Measurements from ENCODE around the gene PIP4P1.

DNA sequence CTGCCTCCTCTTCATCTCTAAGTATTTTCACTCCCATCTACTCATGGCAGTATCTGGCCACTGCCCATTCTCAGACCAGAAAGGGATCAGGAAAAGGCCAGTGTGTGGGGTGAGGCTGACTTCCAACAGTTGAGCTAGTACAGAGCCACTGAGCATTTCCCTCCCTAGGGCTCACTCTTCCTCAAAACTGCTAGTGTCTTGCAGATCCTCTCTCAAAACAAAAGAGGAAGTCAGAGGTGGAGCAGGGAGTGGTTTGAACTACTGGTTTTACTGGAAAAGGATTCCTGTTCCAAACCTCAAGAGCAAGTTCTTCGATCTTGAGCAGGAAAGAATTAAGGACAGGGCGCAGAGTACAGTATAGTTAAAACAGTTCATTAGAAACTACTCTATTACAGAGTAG lies 32.4 kb upstream of the PIP4P1 start:
- TF ChIP-seq EZH2 (optimal IDR thresholded peaks at IDR 0.05; ENCODE audit: low read depth, low read length): no peak
- TF ChIP-seq CTCF (IDR thresholded peaks at IDR 0.05; ENCODE audit: low read length): no peak
- TF ChIP-seq EZH2phosphoT487 (IDR thresholded peaks at IDR 0.05; ENCODE audit: low read length): no peak

Measured in MM.1S (cell line).